GM21381 (cell line): Measurements from ENCODE around the gene COX5B.
"Not testable (repeated sequence)": the region's sequence is repeated elsewhere in the genome, so short reads cannot be mapped to it uniquely, and the experiment has no call there.

ENCODE experiments used
- ATAC-seq: cut with Tn5 transposase; IDR thresholded peaks from one replicate; pipeline ENCODE4 v1.9.1; 2021; ENCODE audit warnings: mild to moderate bottlenecking, moderate library complexity; ENCODE audit not compliant: unreplicated experiment

The COX5B gene, protein sequence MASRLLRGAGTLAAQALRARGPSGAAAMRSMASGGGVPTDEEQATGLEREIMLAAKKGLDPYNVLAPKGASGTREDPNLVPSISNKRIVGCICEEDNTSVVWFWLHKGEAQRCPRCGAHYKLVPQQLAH

GRCh38 chr2:97645695-97646629, at the start of gene COX5B:
Gene COX5B (plus strand): TSS chr2:97646062. CDS start chr2:97646087, 25 bp downstream.
- ATAC-seq = peak; percentile 93

GRCh38 chr2:97596180-97596579, 49.7 kb upstream of the COX5B start:
- ATAC-seq = not testable (repeated sequence)

DNA sequence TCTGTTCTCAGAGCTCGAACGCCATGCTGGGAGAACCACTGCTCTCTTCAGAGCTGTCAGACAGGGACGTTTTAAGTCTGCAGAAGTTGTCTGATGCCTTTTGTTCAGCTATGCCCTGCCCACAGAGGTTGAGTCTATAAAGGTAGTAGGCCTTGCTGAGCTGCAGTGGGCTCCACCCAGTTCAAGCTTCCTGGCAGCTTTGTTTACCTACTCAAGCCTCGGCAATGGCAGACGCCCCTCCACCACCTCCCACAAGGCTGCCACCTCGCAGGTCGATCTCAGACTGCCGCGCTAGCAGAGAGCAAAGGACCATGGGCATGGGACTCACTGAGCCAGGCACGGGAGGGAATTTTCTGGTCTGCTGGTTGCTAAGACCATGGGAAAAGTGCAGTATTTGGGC, 44.3 kb upstream of the COX5B start:
- not testable (repeated sequence) for ATAC-seq

DNA sequence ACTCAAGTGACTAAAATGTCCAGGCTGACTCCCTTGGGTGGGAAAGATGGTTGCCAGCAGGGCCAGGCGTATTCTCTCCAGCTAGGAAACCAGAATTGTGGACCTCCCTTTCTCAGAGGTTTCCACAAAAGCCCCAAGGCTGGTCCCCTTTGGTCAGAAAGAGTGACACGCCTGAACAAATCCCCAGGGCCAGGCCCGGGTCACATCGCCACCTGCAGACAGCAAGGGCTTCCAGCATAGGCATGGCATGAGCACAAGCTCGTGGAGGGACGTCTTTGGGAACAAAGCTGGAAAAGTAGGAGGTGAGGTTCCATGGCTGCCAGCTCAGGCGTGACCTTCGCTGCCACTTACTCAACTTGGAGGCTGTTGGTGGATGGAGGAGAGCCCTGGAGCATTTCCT, 40.8 kb upstream of the COX5B start:
- ATAC-seq = not testable (repeated sequence)

DNA sequence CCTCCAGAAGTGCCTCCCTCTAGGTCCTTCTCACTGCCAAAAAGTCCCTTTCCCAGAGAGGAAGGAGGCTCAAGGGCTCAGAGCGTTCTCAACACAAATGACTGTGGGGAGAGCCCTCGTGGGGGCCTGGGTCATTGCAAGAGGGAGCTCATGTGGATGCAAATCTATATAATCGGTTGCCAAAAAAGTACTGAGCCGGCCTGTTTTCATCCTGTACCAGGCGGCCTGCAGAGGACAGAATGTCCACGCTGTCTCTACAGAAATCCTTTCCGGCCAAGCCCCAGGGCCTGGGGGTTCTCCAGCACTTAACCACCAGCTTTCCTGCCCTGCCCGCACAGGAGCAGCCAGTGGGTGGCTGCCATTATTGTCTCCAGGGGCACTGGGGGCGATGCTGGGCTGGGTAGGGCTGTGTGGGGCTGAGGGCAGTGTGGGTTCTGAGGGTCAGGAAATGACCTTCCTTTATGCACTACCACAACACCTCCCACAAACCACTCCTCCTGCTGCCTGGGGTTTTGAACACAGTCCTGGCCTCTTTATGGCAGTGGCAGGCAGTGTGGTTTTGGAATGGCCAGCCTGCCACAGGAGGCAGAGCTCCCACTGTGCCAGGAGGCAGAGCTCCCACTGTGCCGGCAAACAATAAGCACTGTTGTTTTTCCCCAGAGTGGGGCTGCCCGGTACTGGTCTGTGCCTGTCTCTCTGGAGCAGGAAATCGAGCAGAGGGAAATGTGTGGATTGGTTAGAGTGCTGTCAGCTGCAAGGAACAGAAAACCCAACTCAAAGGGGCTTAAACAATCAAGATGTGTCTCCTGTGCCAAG, 40.1 kb upstream of the COX5B start:
- not testable (repeated sequence) for ATAC-seq

DNA sequence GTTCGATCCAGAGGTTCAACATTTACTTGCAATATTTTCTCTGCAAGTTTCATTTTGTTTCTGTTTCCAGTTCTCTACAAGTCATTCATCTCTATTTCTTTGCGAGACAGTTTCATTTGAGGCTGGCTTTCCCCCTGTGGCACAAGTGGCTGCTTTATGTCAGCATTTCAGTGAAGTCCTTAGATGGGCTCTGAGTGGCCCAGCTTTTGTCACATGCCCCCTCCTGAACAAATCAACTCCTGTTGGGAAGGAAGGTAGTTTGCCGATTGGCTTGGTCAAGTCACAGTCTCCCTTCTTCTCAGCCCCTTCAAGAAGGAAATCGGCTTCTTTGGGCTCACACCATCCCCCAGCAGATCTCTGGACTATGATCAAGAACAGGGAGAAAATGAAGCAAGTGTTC, 37.1 kb upstream of the COX5B start:
- not testable (repeated sequence) for ATAC-seq

DNA sequence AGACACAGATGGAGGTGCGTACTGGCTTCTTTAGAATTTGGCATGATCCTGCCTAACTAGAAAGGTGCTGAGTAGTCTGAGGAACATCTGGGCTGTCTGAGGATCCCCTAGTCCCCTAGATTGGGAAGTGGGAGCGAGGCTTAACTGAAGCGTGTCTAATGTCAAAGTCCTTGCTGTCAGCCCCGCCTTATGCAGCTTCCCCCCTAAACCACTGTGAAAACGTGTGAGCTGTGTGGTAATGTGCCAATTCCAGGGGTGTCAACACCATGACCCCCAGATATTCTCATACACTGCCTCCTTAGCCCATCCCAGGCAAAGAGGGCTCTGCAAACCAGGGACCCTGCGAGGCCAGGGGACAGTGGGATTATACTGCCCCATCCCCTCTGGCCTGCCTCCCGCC, 34.0 kb upstream of the COX5B start:
- ATAC-seq = not testable (repeated sequence)

DNA sequence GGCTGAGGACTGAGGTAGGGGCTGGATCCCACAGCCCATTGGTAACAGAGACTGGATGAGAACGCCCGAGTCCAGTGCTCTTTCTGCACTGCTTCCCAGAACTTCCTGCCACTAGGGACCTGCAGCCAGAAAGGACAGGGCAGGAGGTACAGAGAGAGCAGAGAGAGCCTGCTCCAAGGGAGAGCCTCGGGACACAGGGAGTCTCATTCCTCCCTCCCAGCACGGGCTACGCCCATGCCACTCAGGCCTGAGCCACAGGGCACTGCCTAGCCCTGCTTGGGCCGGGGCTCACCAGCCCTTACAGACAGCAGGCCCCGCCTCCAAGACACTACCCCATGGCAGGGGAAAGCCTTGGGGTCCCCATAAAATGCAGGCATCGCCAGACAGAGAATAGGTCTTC, 30.1 kb upstream of the COX5B start:
- not testable (repeated sequence) for ATAC-seq

DNA sequence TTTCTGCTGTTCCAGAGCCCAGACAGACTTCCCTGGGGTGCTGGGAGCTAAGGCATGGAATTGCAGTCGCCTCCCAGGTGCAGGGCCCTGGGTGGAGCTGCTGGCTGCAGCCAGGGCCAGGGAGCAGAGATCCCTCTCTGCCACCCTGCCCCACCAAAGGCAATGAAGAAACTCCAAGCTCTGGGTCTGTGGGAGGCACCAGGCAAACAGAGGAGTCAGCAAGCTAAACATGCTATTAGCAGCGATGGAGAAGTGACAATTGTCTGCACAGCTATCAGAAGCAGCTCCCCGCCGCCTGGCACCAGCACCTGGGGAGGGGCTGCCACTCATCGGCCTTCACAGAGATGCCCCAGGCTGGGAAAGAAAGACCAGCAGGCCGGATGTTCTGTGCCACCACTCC, 28.0 kb upstream of the COX5B start:
- ATAC-seq = no peak

DNA sequence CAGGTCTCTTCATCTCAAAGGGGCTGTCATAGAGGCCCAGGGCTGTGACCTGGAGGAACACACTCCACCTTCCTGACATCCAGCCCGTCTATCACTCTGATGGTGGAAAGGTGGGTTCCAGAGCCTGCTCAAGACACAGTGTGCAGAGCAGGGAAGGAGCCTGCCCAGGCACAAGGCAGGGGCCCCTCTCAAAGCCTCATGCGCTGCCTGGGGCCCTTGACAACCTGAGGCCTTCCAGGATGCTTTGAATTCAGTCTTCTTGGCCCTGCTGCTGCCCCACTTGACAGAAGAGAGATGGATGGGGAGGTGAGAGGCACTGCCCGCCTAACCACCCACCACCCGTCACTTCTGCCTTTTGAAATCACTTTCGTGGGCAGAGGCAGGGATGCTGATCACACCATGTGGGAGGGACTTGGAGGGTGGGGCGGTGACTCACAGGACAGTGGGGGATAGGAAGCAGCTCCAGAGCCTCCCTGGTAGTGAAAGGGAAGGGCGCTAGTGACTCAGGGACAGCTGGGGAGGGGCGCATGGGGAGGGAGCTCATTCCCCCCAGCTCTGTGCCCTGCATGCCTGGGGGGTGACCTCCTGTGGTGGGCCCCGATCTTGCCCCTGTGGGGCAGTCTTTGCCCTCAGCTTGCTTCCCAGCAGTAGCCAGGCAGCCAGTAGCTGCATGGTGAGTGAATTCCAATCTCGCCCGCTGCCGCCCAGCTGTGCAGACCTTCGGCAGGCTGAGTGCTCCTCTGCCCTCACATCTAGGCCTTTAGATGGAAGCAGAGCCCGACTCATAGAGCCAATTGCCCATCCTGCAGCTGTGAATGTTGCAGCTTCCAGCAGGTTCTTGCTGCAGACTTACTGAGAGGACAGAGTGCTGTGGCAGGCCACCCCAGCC, 26.7 kb upstream of the COX5B start:
- not testable (repeated sequence) for ATAC-seq

DNA sequence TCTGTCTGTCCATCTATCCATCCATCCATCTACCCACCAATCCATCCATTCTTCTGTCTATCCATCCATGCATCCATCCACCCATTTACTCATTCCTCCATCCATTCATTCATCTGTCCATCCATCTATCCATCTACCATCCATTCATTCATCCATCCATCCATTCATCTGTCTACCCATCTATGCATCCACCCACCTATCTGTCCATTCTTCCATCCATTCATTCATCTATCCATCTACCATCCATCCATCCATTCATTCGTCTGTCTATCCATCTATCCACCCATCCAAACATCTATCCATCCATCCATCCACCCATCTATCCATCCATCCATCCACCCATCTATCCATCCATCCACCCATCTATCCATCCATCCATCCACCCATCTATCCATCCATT, 25.4 kb upstream of the COX5B start:
- not testable (repeated sequence) for ATAC-seq

- ATAC-seq = not testable (repeated sequence)
Measured at GRCh38 chr2:97622976-97623375, 22.9 kb upstream of the COX5B start.

- ATAC-seq = not testable (repeated sequence)
Measured at GRCh38 chr2:97625354-97626048, 20.4 kb upstream of the COX5B start.

DNA sequence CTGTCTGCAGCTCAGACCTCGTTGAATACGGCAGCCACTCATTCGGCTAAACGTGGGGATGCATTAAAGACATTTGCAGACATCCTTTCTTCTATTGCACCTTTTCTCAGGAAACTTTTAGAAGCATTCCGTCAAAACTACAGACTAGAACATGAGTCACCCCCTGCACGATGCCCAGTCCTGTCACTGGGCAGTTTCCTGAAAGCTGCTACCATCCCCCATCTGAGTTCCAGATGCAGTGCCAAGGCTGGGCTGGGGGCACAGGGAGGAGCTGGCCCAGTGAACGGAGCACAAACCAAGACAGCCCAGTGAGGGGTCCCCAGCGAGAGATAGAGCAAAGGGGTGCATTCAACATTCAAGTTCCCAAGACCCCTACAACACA, 19.8 kb upstream of the COX5B start:
- ATAC-seq = not testable (repeated sequence)

DNA sequence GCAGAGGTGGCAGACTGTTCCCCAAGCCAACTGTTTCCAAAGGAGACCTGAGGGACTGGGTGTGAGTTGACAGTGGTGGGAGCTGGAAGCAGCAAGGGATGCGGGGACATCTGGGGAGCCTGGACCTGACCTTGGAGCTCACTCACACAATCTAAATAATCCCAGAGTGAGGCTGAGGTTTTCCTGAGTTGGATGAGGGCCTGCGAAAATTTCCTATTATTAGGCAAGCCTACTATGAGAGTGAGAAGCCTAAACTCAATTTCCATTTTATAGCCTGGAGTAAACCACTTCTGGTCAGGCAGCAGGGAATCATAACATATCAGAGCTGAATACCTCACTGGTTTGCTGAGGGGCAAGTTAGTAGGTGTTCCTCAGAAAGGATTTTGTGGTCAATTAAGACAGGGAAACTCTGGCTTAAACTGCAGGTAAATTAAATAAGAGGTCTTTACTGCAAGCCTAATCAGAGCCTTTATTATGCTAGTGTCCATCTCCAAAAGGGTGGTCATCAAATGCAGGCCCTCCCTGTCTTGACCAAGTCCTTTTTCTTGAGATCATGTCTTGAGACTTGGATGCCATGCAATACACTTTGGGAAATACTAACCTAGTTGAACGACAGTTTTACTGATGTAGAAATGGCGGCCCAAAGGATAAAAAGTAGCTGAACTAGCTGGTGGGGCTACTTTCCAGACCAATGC, 1.7 kb upstream of the COX5B start:
- ATAC-seq = no peak

GRCh38 chr2:97645112-97645694, 659 bp upstream of the COX5B start:
- ATAC-seq = peak; percentile 19

- ATAC-seq = no peak
Measured at GRCh38 chr2:97646977-97647376, 1.1 kb downstream of the COX5B start.

- ATAC-seq = no peak
Measured at GRCh38 chr2:97651114-97651513, 5.3 kb downstream of the COX5B start.

DNA sequence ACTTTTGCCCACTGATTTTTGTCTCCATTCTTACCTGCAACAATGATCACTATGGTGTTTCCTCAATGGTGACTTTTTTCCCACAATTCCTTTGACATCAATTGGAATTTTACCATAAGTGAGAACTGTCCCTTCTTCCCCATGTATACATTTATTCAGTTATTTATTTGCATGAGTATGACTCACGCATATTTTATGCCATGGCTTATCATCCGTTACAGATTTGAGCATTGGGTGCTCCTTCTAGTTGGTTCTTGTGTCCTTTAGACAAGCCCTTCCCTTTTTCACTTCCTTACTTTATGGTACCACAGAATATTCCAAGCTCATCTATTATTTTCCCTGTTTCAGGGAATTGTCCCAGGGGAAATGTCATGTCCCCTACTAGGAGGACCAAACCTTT, 7.6 kb downstream of the COX5B start:
- no peak for ATAC-seq
